HEK293T (cell line): ENCODE results near the gene CIDEB.

Experiments used
- FOXK2 ChIP-seq: fragments of 450-650 bp; IDR thresholded peaks from 2 replicates; pipeline ENCODE4 v1.6.1; 2016; ENCODE audit warnings: mild to moderate bottlenecking
- SP1 ChIP-seq: fragments of 450-650 bp; IDR thresholded peaks from 2 replicates; pipeline ENCODE4 v1.6.1; 2017

DNA sequence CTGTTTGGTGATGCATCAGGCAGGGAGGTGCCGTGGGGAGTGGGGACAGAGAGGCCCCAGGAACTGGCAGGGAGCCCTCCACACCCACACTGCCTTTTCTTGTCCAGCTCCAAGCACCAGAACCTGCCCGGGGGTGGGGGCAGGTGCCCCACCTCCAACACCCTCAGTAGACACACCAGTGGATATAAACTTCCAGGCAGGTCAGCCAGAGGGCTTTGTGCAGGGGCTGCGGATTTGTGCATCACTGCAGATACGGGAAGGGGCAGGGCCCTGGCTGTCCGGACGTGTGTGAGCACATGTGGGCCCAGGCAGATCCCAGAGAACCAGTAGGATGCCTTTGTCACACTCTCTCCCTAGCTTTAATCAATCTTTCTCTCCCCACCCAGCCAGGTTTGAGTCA lies 43.5 kb downstream of the CIDEB start:
- TF ChIP-seq FOXK2 (no peak), SP1 (no peak)
